GM19043 (cell line): Measurements from ENCODE around the gene FTO.
A peak's percentile ranks its signal among the peaks of the same experiment; 100 is the strongest.

Source experiments
- ATAC-seq: cut with Tn5 transposase; IDR thresholded peaks from one replicate; pipeline ENCODE4 v1.9.1; 2021; ENCODE audit warnings: low read depth; ENCODE audit not compliant: unreplicated experiment

Gene FTO

GRCh38 chr16:53920988-53921387 is 217.0 kb downstream of the FTO start:
- ATAC-seq, result no peak

GRCh38 chr16:53922067-53922806 is 218.3 kb downstream of the FTO start:
- ATAC-seq, result no peak

- no peak for ATAC-seq
Measured at GRCh38 chr16:53922807-53923571, 219.0 kb downstream of the FTO start.

GRCh38 chr16:53924331-53925106 is 220.6 kb downstream of the FTO start:
- no peak for ATAC-seq

GRCh38 chr16:53925107-53925410 is 221.1 kb downstream of the FTO start:
- no peak for ATAC-seq

GRCh38 chr16:53925526-53925925 is 221.6 kb downstream of the FTO start:
- ATAC-seq, result no peak

- ATAC-seq, result no peak
Measured at GRCh38 chr16:53926209-53926608, 222.3 kb downstream of the FTO start.

- ATAC-seq, result no peak
Measured at GRCh38 chr16:53932975-53933374, 229.0 kb downstream of the FTO start.

GRCh38 chr16:53933407-53933806 is 229.5 kb downstream of the FTO start:
- no peak for ATAC-seq

GRCh38 chr16:53936052-53936451 is 232.1 kb downstream of the FTO start:
- ATAC-seq, result no peak

GRCh38 chr16:53936529-53936928 is 232.6 kb downstream of the FTO start:
- no peak for ATAC-seq

- no peak for ATAC-seq
Measured at GRCh38 chr16:53937161-53937880, 233.4 kb downstream of the FTO start.

- ATAC-seq, result no peak
Measured at GRCh38 chr16:53944025-53944424, 240.1 kb downstream of the FTO start.

- no peak for ATAC-seq
Measured at GRCh38 chr16:53945996-53946395, 242.0 kb downstream of the FTO start.

GRCh38 chr16:53946746-53947386 is 242.9 kb downstream of the FTO start:
- no peak for ATAC-seq

GRCh38 chr16:53947642-53948041 is 243.7 kb downstream of the FTO start:
- ATAC-seq, result no peak

GRCh38 chr16:53948326-53948725 is 244.4 kb downstream of the FTO start:
- ATAC-seq, result no peak

GRCh38 chr16:53948734-53949430 is 244.9 kb downstream of the FTO start:
- ATAC-seq, result no peak

- ATAC-seq, result peak; percentile 53
Measured at GRCh38 chr16:53949715-53950410, 245.9 kb downstream of the FTO start.
